HK-2 (cell line): Measurements from ENCODE around the gene TRPT1.

Experiments used
- DNase-seq: peaks from one replicate; pipeline ENCODE4 v3.0.0-alpha.2; 2018; ENCODE audit not compliant: unreplicated experiment

TRPT1 gene, protein sequence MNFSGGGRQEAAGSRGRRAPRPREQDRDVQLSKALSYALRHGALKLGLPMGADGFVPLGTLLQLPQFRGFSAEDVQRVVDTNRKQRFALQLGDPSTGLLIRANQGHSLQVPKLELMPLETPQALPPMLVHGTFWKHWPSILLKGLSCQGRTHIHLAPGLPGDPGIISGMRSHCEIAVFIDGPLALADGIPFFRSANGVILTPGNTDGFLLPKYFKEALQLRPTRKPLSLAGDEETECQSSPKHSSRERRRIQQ

DNA sequence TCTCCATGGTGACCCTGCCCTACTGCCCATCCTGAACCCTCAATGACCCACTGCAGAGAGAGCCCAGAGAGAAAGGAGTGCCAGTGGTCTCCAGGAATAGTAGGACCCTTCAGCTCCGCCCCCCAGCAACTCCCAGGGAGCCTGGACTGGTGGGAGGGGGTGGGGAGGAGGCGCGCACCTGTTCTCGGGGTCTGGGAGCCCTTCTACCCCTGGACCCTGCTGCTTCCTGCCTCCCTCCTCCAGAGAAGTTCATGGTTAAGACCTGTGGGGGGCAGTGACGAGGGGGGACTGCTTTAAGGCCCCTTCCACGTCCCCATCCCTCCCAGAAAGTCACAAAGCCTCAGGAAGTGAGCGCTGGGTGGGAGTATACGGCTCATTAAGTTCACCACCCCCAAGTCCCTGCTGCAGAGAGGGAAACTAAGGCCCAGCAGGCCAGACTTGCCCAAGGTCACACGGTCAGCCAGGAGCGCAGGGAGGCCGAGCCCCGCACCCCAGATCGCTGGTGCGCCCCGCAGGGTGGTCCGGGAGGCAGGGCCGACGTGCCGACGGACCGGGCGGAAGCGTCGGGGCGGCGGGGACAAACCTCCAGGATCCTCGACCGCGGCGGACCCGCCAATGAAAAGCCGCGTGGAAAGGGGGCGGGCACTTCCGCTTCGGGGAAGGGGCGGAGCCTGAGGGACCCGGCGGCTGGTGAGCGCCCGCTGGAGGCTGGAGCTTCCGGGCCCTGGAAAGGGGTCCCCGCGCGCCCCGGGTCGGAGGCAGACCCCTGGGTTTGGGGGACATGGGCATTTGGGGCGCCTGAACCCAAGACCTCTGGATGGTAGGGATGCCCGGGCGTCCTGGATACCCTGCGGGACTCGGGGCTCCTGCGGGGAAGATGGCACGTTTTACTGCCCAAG is at the start of gene TRPT1, which contains the start of gene NUDT22:
TSS of gene TRPT1 (minus strand) at position 579 of the 899 bp plus-strand sequence. CDS start at position 253, 326 bp downstream.
TSS of gene NUDT22 (plus strand) at position 667 of the 899 bp plus-strand sequence. CDS start 379 bp downstream, outside the sequence.
- peak; percentile 84 for DNase-seq

DNA sequence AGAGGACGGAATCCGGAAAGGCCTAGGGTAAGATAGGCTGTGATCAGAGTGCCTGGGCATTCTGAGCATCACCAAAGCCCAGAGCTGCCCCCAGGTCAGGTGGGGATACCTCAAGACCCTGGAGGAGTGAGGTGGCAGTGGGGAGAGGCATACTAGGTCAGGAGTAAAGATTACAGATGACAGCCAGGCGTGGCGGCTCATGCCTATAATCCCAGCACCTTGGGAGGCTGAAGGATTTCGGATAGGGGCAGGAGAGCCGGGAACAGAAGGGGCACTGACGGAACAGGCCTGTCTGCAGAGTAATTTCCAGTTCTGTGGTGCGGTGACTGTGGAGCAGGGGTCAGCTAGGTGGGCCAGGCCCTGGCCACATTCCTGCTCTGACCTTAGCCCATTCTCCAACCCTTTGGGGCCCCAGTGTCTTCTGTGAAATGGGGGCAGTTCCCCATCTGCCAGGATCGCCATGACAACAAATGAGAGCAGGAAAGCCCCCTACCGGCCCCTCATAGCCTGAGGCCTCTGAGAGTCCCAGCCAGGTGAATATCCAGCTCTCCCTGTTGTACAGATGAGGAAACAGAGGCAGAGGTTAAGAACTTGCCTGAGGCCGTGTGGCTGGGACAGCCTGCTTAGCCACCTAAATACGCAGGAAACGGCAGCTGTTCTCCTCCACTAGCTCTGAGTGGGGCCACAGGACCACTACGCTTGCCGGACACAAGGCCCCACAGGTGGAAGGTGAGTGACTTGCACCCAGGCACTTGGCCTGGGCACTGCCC is 49.2 kb upstream of the TRPT1 start:
- DNase-seq = no peak

DNA sequence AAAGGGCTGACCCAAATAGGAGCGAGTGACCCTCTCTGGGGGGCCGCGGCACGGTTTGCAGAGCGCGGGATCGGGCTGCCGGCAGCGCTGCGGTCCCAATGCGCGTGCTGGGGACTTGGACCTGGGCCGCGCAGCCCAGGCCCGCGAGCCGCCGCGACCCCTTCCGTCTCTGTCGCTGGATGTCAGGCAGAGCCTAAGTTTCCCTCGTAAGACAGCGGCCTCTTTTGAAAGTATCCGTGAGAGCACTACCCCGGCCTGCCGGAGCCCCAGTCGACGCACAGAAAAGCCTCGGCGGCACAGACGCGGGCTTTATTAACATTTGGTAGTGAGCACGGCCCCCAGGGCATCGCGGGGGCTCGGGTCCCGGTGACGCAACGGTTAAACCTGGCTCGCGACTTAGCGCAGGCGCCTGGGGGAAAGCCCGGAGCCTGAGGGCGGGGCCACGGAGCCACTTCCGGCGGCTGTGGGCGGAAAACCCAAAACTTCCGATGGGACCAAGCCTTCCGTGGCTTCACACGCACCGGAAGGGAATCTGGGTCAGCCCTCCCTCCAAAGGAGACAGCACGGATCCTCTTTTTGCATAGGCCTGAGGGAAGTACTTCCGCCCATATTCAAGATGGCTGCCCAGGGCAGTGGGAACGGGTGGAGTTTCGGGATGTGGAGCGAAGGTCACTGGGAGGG is 43.7 kb upstream of the TRPT1 start:
- peak; percentile 93 for DNase-seq

DNA sequence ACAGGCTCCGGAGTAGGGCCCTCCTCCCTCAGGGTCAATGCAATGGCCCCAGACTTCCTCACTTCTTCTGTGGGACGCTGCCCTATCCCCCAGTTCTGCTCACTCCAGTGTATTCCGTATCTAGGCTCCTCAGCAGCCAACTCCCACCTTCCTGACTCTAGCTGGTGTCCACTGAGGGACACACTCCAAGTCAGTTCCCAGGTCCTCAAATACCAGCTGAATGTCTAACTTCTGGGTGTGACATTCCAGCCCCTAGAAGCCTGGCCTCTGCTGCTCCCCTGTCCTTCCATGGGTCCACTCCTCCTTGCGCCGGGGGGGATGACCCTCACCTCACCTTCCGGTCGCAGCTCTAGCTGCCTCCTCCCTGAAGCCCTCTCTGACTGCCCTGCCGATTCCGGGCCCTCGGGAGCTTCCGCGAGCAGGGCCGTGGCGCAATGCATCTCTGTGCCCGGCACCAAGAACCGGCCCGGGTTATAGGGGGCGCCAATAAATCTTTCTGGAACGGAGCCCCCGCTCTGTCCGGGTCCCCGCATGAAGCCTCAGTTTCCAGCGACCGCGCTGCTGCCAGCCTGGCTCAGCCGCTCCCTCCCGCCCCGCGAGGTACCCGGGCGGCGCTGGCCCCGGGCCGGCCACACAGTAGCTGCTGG is 43.0 kb upstream of the TRPT1 start:
- DNase-seq = peak; percentile 55

DNA sequence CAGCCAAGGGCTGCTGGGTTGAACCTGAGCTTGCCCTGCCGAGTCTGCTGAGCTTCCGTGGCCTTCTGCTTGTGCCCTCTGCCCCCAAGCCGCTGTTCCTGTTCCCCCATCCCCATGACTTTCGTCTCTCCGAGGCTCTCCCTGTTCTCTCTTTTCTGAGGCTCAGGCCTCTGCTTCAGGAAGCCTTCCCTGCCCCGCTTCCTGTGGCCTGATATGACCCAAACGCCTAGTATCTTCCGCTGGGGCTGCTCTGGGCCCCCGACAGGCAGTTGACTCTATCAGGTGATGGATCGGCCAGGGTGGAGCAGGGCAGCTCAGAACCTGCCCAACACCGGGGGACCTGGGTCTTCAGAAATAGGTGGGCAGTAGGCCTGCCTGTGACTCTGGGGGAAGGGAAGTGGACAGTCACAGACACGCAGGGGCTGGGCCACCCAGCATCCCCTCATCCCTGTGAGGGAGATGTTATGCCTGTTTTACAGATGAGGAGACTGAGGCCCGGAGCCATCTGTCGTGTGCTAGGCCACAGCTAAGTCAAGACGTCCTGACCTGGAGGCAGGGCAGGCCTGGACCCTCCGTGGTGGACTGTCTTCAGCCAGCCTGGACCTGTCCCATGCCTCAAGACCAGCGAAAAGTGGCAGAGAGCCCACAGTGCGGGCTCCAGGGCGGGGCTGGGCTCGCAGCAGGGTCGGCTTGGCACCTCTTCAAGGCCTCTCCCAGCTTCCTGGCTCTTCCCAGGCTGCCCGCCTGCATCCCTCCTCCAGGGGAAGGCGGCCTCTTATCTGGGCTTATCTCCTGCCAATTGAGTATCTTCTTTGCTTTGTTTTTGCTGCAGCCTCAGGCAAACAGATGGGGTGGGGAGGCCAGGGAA is 42.3 kb upstream of the TRPT1 start:
- DNase-seq = peak; percentile 20

DNA sequence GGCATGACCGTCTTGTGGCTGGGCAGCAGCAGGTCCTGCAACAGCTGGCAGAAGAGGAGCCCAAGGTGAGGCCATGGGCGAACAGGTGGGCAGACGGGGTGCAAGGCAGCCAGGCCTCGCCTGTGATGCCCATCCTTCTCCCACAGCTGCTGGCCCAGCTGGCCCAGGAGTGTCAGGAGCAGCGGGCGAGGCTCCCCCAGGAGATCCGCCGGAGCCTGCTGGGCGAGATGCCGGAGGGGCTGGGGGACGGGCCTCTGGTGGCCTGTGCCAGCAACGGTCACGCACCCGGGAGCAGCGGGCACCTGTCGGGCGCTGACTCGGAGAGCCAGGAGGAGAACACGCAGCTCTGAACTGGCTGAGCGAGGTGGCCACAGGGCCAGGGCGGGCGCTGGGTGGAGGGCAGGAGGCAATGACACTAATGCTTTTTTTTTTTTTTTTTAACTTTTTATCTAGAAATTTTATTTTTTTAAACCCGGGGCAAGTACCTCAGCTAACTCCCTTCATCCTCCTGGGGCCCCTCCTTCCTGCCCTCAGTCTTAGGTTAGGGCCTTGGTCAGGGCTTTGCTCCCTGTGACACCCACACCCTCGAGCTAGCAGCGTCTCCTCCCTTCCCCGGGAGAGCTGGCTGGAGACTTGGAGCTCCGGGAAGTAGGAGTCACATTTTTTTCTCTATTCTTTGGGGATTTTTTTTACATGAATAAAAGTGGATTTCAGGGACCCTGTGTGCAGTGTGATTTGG is 41.4 kb upstream of the TRPT1 start:
- no peak for DNase-seq

DNA sequence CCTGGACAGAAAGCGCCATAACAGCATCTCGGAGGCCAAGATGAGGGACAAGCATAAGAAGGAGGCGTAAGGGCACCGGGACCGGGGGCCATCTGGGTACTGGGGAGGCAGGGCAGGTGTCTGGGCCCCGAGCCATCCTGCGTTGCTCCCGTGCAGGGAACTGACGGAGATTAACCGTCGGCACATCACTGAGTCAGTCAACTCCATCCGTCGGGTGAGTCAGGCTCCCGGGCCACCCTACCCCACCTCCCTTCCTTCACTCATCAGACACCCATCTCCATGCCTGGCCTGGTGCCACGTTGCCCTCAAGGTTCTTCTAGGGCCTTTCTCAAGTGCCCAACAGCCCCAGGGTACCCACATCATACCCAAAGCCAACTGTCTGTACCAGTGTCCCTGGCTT is 40.4 kb upstream of the TRPT1 start:
- DNase-seq = no peak

DNA sequence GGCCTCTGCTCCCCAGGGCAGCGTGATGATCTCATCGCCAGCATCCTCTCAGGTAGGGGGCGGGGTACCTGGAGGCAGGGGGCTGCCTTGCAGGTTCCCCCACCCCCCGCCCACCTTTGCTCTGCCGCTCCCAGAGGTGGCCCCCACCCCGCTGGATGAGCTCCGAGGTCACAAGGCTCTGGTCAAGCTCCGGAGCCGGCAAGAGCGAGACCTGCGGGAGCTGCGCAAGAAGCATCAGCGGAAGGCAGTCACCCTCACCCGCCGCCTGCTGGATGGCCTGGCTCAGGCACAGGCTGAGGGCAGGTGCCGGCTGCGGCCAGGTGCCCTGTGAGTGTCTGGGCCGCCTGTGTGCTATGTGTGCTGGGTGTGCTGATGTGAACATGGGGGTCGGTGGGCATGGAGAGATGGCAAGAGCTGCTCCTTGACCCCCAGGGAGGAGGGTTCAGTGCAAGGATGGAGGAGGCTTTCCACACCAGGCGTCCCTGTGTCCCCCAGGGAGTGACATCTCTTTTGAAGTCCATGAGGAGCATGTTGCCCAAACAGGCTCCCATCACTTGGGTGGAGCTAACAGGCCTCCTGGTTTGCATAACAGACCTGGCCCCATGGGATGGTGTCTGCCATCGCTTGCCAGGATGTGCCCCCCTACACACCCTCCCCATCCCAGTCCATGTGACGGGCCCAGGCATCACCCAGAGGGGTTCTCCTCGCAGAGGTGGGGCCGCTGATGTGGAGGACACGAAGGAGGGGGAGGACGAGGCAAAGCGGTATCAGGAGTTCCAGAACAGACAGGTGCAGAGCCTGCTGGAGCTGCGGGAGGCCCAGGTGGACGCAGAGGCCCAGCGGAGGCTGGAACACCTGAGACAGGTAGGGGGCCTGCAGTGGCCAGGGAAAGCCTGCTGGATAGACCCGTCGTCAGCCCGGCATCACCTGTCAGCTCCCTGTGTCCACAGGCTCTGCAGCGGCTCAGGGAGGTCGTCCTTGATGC is 39.5 kb upstream of the TRPT1 start:
- no peak for DNase-seq

DNA sequence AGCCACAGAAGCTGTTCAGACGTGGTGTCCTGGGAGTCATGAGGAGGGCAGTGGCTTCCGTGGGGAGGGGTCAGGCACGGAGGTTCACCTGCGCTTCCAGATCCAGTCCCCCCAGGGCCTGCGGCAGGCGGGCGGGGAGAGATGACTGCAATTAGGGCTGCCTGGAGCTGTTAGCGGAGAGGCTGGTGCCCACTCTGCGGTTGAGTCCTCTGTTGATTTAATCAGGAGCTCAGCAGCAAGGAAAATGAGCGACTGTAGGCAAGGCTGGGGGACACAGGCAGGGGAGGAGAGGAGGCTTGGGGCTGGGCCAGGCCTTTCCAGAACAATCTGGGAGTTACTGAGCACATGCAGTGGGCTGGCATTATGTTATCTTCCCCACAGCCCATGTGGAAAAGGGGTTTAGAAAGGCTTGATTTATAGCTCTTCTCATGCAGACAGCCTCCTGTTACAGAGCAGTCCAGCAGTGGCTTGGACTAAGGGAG is 38.4 kb upstream of the TRPT1 start:
- DNase-seq = no peak

DNA sequence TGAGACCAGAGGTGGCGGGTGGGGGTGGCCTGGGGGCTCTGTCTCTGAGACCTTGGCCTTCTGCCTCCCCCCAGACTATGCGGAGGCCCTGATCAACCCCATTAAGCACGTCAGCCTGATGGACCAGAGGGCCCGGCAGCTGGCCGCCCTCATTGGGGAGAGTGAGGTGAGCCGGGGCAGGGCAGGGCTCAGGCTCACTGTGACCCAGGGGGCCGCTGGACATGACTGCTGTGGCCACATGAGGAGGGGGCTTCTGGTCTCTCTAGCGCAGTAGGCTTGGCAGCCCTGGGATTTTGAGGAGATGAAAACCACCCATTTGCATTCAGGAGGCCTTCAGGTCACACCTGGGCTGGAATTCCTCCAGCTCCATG is 37.9 kb upstream of the TRPT1 start:
- no peak for DNase-seq

DNA sequence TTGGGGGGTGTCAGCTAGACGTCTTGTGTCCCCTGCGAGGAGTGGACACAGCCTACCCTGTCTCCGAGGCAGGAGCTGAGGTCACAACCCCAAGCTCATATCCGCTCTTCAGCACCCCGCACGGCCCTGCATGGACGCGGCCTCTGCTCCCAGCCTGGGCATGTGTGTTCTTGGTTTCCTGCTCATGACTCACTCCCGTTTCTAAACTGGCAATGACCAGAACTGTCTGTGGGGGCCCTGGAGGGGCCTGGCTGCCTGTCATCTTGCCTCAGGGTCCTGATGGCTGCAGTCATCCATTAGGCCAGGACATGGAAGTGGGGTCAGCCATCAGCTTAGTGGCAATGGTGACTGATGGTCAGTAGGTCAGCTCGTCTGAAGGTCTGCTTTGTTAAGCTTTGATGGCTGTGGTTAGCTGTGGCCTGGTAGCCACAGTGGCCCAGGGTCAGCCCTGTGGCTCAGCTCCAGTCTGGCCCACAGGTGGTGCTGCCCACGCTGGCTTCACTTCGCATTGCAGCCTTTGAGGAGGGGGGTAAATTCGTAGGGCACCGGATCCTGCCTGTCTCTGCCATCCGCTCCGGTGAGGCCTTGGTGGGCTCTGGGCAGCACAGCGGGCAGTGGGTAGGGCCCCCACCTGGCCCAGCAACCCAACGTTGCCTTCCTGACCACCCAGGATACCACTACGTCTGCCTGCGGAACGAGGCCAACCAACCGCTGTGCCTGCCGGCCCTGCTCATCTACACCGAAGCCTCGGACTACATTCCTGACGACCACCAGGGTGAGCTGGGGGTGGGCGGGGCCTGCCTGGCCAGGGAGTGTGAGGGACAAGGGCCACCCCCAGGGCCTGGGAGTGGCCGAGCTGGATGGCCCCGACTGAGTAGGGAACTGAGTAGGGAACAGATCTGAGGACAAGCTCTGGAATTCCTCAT is 37.3 kb upstream of the TRPT1 start:
- DNase-seq = peak; percentile 53

DNA sequence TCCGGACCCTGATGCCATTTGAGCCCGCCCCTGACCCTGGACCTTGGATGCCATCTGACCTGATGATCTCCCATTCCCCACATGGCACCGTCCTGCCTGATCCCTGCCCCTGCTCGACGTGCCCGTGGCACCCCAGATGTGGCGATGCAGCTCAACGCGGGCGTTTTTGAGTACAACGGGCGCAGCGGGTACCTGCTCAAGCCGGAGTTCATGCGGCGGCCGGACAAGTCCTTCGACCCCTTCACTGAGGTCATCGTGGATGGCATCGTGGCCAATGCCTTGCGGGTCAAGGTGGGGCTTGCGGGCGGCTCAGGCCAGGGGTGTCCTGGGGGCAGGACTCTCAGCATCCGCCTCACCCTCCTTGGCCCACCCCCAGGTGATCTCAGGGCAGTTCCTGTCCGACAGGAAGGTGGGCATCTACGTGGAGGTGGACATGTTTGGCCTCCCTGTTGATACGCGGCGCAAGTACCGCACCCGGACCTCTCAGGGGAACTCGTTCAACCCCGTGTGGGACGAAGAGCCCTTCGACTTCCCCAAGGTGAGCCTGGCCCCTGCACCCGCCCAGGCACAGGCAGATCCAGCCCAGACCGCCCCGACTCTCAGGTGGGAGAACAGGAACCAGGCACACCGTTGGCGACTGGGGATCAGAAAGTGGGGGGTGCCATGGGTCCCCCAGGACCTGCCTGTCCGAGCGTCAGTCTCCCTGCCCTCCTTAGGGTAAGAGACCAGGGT is 36.5 kb upstream of the TRPT1 start:
- DNase-seq = no peak

DNA sequence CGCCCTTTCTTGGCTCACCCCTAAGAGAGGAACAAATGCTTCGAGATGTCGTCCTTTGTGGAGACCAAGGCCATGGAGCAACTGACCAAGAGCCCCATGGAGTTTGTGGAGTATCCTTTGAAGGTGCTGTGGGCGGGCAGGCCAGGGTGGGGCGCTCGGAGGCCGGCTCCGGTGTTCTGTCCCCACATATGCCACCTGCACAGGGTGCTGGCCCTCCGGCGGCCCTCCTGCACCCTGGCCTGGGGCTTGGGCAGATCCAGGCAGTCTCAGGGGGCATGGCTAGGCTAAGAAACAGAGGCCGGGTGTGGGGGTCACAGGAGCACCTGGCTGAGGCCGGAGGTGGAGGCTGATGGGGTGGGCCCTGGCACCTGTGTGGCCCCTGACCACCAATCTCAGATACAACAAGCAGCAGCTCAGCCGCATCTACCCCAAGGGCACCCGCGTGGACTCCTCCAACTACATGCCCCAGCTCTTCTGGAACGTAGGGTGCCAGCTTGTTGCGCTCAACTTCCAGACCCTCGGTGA is 35.6 kb upstream of the TRPT1 start:
- no peak for DNase-seq

DNA sequence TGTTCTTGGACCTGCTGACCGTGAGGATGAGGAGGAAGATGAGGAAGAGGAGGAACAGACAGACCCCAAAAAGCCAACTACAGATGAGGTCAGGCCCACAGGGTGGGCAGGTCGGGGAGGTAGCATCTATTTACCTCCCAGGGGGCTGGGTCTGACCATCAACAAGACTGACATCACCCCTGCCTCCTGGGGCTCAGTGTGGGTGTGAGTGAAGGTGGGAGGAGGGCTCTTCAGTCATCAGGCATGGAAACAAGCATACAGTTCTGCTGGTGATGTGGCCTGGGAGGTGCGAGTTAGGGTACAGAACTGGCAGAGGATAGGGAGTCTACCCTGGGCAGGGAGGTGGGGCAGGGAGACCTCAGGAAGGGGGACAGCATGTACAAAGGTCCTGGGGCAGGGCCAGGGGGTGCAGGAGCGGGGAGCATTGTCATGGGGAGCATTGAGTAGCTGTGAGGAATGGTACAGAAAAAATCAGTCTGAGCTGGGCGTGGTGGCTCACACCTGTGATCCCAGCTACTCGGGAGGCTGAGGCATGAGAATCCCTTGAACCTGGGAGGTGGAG is 34.2 kb upstream of the TRPT1 start:
- no peak for DNase-seq

DNA sequence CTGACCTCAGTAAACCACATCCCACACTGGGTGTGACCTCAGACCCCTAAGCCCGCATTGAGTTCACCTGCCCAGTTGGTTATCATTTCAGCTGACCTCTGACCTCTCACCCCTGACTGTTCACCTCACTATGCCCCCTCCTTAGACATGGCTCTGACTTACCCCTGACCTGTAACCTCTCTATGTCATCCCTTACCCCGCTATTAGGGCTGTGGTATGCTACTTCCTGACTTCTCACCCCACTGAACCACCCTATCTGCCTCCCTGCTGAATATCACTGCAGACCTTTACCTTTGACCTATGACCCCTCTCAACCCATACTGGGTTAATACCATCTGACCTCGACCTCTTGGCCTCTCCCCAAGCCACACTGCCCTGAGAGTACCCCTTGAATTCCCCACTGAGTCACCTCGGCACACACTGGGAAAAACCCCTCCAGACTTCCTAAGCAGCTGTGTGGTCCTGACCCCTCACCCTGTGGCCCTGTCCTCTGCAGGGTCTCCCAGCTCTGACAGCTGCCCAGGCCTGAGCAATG is 33.6 kb upstream of the TRPT1 start:
- DNase-seq = no peak
